Erythroblast (primary cell): ENCODE measurements around the gene CRYBG2.

Source experiments
- GATA1 ChIP-seq: IDR thresholded peaks from 2 replicates; pipeline ENCODE4 v1.6.1; 2011; ENCODE audit warnings: low read depth, mild to moderate bottlenecking, control low read depth, low read length, moderate library complexity
- POLR2A ChIP-seq: IDR thresholded peaks from 2 replicates; pipeline ENCODE4 v1.6.1; 2011; ENCODE audit warnings: mild to moderate bottlenecking, low read length

DNA sequence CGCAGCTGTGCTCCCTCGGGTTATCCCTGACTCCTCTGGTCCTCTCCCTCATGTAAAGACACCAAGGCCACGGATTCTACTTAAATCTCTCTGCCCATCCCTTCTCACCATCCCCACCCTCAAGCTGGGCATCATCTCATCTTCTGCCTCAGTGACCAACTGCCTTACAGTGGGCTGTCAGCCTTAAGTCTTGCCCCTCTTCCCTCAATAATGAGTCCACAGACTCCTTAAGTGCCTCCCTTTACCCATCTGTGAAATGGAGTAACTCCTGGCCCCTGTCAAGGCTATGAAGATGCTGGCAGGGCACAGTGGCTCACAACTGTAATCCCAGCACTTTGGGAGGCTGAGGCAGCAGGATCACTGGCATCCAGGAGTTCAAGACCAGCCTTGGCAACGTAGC, 62.0 kb downstream of the CRYBG2 start:
- TF ChIP-seq POLR2A, result no peak
- no peak for TF ChIP-seq GATA1
